CD8-positive, alpha-beta memory T cell (primary cell): ENCODE data around the gene MB. TPM values are rescaled to one million over a fixed set of nuclear protein-coding genes. Genes with fewer than 3 reads are reported as not detected.
A peak's percentile ranks its signal among the peaks of the same experiment; 100 is the strongest.

ENCODE experiments used
- CTCF ChIA-PET: fragments of 350-600 bp; sonication (Branson Sonifier 250); formaldehyde crosslinking; loops from one replicate; lab custom pipeline; 2021; ENCODE audit warnings: antibody characterized with exemption; lab: Charles Lee
- POLR2A ChIA-PET: fragments of 350-600 bp; sonication (Branson Sonifier 250); formaldehyde crosslinking; loops from one replicate; lab custom pipeline; 2021; ENCODE audit warnings: antibody characterized with exemption; lab: Charles Lee
- DNase-seq, 5 donors: peaks; one replicate each; pipeline versions ENCODE4 v3.0.0 to v3.0.0-alpha.2; 2020 to 2022; ENCODE audit warnings: mixed read lengths in 1 of 5
- H3K27ac ChIP-seq: one replicate; pipeline ENCODE4 v1.7.0; 2013; ENCODE audit warnings: low read depth, mild to moderate bottlenecking, low read length, moderate library complexity
- H3K27me3 ChIP-seq: 2 replicates; pipeline ENCODE4 v1.7.0; 2013; ENCODE audit warnings: low read length, mild to moderate bottlenecking; ENCODE audit not compliant: insufficient read depth, poor library complexity, severe bottlenecking
- H3K36me3 ChIP-seq: 2 replicates; pipeline ENCODE4 v1.7.0; 2013; ENCODE audit warnings: mild to moderate bottlenecking, low read length, moderate library complexity; ENCODE audit not compliant: insufficient read depth
- H3K4me1 ChIP-seq: 2 replicates; pipeline ENCODE4 v1.7.0; 2013; ENCODE audit warnings: mild to moderate bottlenecking, low read length, moderate library complexity; ENCODE audit not compliant: insufficient read depth
- H3K4me3 ChIP-seq: 2 replicates; pipeline ENCODE4 v1.7.0; 2013; ENCODE audit warnings: mild to moderate bottlenecking, low read length
- H3K9me3 ChIP-seq: 2 replicates; pipeline ENCODE4 v1.7.0; 2013; ENCODE audit warnings: mild to moderate bottlenecking, low read length
- H3K27ac Mint-ChIP-seq, 8 donors: one replicate each; pipeline ENCODE4 v1.8.0; 2020 to 2021; ENCODE audit warnings: mixed read lengths in 8 of 8, mild to moderate bottlenecking in 6 of 8, inconsistent platforms in 3 of 8, moderate library complexity in 3 of 8
- H3K27me3 Mint-ChIP-seq, 2 donors: one replicate each; pipeline ENCODE4 v1.8.0; 2020 to 2021; ENCODE audit warnings: mixed read lengths in 2 of 2, mild to moderate bottlenecking in 1 of 2, moderate library complexity in 1 of 2
- H3K36me3 Mint-ChIP-seq, 3 donors: one replicate each; pipeline ENCODE4 v1.8.0; 2020 to 2021; ENCODE audit warnings: mixed read lengths in 3 of 3, inconsistent platforms in 1 of 3, mild to moderate bottlenecking in 1 of 3
- H3K4me1 Mint-ChIP-seq, 3 donors: one replicate each; pipeline ENCODE4 v1.8.0; 2020 to 2021; ENCODE audit warnings: mixed read lengths in 3 of 3, inconsistent platforms in 1 of 3, mild to moderate bottlenecking in 1 of 3
- H3K4me3 Mint-ChIP-seq, 7 donors: one replicate each; pipeline ENCODE4 v1.8.0; 2020 to 2021; ENCODE audit warnings: mixed read lengths in 7 of 7, mild to moderate bottlenecking in 6 of 7, moderate library complexity in 4 of 7, inconsistent platforms in 2 of 7
- H3K9me3 Mint-ChIP-seq, 5 donors: one replicate each; pipeline ENCODE4 v1.8.0; 2020 to 2022; ENCODE audit warnings: mixed read lengths in 5 of 5, mild to moderate bottlenecking in 3 of 5, moderate library complexity in 2 of 5, inconsistent platforms in 1 of 5
- polyA plus RNA-seq: library from polyadenylated mRNA; unstranded; fragments of 300-500 nt; fragmentation: Illumina TruSeq; gene quantifications from one replicate; pipeline ENCODE4 v1.2.3, GENCODE V29; 2021
- total RNA-seq, 2 experiments: library from RNA; stranded (reverse); gene quantifications; one replicate each; pipeline ENCODE4 v1.2.3, GENCODE V29; 2021

Gene MB
- total and polyA plus RNA-seq, 3 experiments from 2014 or later = 2.5 to 2.7 TPM; not detected in 1

DNA sequence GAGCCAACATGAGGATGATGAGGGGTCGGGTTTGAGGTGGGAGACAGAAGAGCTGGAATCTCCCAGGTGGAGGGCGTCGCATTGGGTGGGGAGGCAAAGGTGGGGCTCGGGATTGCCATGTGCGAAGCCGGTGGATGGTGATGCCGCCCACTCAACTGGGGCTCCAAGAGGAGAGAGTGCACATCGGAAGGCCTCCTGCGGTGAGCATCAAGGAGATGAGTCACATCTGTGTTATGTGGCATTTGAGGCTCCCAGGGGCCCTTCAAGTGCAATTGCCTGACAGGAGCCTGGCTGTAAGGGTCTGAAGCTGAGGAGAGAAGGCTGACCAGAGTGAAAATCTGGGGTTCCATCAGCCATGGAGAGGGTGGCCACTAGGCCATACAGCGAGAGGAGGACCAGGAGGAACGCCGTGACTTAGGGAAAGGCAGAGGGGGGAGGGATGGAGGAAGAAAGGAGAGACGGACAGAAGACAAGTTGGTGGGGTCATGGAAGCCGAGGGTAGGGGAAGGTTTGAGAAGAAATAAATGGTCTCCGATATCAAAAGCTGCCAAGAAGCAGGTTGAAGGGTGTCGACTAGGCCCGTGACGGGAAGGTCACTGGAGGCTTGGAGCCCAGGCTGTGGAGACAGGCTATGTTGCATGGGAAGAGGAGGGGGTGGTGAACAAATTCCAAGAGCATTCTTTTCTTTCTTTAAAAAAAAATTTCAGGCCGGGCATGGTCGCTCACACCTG lies 55.2 kb downstream of the MB start:
- H3K4me3 Mint-ChIP-seq = no peak overlapping the region
- H3K4me3 ChIP-seq = no peak overlapping the region
- no peaks in the 10 kb centered on the region for H3K9me3 ChIP-seq
- CTCF ChIA-PET = no interaction called here
- POLR2A ChIA-PET = no interaction called here
- H3K36me3 ChIP-seq = no peaks in the 10 kb centered on the region
- peaks cover 18 to 58% of the 10 kb centered on the region in 2 donors for H3K27me3 Mint-ChIP-seq
- no peaks in the 10 kb centered on the region for H3K9me3 Mint-ChIP-seq
- H3K27ac Mint-ChIP-seq = no peak overlapping the region
- H3K4me1 ChIP-seq = no peaks in the 10 kb centered on the region
- no peak for DNase-seq
- peaks cover 4% of the 10 kb centered on the region for H3K27me3 ChIP-seq
- no peak overlapping the region for H3K27ac ChIP-seq
- no peaks in the 10 kb centered on the region for H3K4me1 Mint-ChIP-seq
- no peaks in the 10 kb centered on the region for H3K36me3 Mint-ChIP-seq

DNA sequence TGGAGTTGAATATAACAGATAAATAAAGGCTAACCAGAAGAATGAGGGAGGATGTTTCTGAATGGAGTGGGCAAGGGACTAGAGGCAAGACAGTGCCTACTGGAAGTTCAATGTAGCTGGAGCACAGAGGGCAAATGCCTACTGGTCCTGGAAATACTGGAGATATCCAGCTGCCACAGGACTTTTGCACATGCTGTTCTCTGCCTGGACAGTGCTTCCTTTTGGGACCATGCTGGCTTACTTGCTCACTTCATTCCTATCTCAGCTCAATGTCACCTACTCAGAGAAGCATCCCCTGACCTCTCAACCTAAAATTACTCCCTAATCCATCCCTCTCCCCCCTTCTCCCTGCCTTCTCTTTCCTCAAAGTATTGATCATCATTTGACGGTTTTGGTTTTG lies 56.3 kb downstream of the MB start:
- CTCF ChIA-PET = no interaction called here
- Histone ChIP-seq H3K4me3 (no peak overlapping the region), H3K27ac (no peak overlapping the region), H3K4me1 (no peaks in the 10 kb centered on the region), H3K9me3 (no peaks in the 10 kb centered on the region), H3K27me3 (peaks cover 4% of the 10 kb centered on the region), H3K36me3 (no peaks in the 10 kb centered on the region)
- no peaks in the 10 kb centered on the region for H3K36me3 Mint-ChIP-seq
- POLR2A ChIA-PET = no interaction called here
- no peaks in the 10 kb centered on the region for H3K4me1 Mint-ChIP-seq
- H3K27ac Mint-ChIP-seq = no peak overlapping the region
- peak overlapping the region in 1 of 7 donors; percentile 28 for H3K4me3 Mint-ChIP-seq
- H3K27me3 Mint-ChIP-seq = peaks cover 18 to 55% of the 10 kb centered on the region in 2 donors
- no peak for DNase-seq
- no peaks in the 10 kb centered on the region for H3K9me3 Mint-ChIP-seq

DNA sequence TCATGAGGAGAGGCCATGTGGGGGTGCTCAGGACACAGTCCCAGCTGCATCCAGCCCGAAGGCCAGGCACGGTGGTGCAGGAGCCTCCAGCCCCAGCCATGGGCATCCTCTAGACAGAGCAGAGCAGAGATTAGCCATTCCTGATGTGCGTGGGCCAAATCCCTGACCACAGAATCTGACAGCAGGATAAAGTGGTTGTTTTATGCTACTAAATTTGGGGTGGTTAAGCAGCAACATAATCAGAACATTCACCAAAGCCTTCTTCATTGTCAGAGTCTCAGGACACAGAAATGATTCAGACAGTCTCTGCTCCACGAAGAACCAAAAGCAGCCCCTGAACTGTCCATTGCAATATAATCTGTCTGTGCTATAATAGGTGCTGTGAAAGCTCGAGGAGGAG lies 56.8 kb downstream of the MB start:
- H3K9me3 Mint-ChIP-seq = no peaks in the 10 kb centered on the region
- H3K4me3 Mint-ChIP-seq = no peak overlapping the region
- H3K27me3 Mint-ChIP-seq = peaks cover 18 to 56% of the 10 kb centered on the region in 2 donors
- no peaks in the 10 kb centered on the region for H3K4me1 Mint-ChIP-seq
- no peak overlapping the region for H3K27ac Mint-ChIP-seq
- no peak for DNase-seq
- Histone ChIP-seq H3K27me3 (peaks cover 4% of the 10 kb centered on the region), H3K27ac (no peak overlapping the region), H3K4me1 (no peaks in the 10 kb centered on the region), H3K9me3 (no peaks in the 10 kb centered on the region), H3K4me3 (no peak overlapping the region), H3K36me3 (no peaks in the 10 kb centered on the region)
- ChIA-PET POLR2A (no interaction called here), CTCF (no interaction called here)
- no peaks in the 10 kb centered on the region for H3K36me3 Mint-ChIP-seq

GRCh38 chr22:35559354-35560005 lies 57.6 kb downstream of the MB start:
- CTCF ChIA-PET = no interaction called here
- Mint-ChIP-seq H3K27me3 (peaks cover 18 to 49% of the 10 kb centered on the region in 2 donors), H3K27ac (no peak overlapping the region), H3K9me3 (no peaks in the 10 kb centered on the region), H3K36me3 (no peaks in the 10 kb centered on the region), H3K4me3 (peak overlapping the region in 1 of 7 donors; percentile 27), H3K4me1 (no peaks in the 10 kb centered on the region)
- Histone ChIP-seq H3K4me3 (no peak overlapping the region), H3K27ac (no peak overlapping the region), H3K4me1 (no peaks in the 10 kb centered on the region), H3K9me3 (no peaks in the 10 kb centered on the region), H3K27me3 (peaks cover 4% of the 10 kb centered on the region), H3K36me3 (no peaks in the 10 kb centered on the region)
- POLR2A ChIA-PET = no interaction called here
- DNase-seq = no peak

DNA sequence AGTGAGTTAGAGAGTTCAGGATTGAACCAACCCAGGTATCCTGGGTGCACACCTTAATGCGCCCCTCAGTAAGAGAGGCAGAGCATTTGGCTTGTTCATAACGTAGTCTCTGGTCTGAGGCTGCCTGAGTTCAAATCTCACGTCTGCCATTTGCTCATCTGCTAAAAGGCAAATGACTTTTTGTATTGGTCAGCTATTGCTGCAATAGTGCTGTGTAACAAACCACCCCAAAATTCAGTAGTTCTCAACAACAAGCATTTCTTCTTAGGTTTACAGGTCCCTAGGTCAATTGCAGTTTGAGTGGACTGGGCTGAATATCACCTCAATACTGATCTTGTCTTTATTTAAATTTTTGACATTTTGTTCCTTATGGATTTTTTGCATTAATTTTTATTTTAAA lies 58.4 kb downstream of the MB start:
- Mint-ChIP-seq H3K27ac (no peak overlapping the region), H3K4me1 (peaks cover under 1 to 3% (median 2%) of the 10 kb centered on the region in 3 donors), H3K36me3 (no peaks in the 10 kb centered on the region), H3K9me3 (no peaks in the 10 kb centered on the region), H3K4me3 (no peak overlapping the region), H3K27me3 (peaks cover 18 to 45% of the 10 kb centered on the region in 2 donors)
- Histone ChIP-seq H3K36me3 (no peaks in the 10 kb centered on the region), H3K27me3 (peaks cover 4% of the 10 kb centered on the region), H3K27ac (no peak overlapping the region), H3K9me3 (no peaks in the 10 kb centered on the region), H3K4me3 (no peak overlapping the region), H3K4me1 (no peaks in the 10 kb centered on the region)
- CTCF ChIA-PET = interaction anchor here (1.3 kb wide), 1 partner anchor 24 kb away, joined by 3 read pairs; no protein-coding TSS in a partner anchor
- POLR2A ChIA-PET = no interaction called here
- no peak for DNase-seq

GRCh38 chr22:35558031-35558430 lies 59.1 kb downstream of the MB start:
- Histone ChIP-seq H3K27me3 (peaks cover 4% of the 10 kb centered on the region), H3K36me3 (no peaks in the 10 kb centered on the region), H3K4me1 (peaks cover 3% of the 10 kb centered on the region), H3K9me3 (no peaks in the 10 kb centered on the region), H3K4me3 (no peak overlapping the region), H3K27ac (no peak overlapping the region)
- Mint-ChIP-seq H3K27ac (no peak overlapping the region), H3K4me1 (peaks cover 5 to 10% (median 7%) of the 10 kb centered on the region in 3 donors), H3K4me3 (no peak overlapping the region), H3K27me3 (peaks cover 18 to 38% of the 10 kb centered on the region in 2 donors), H3K36me3 (no peaks in the 10 kb centered on the region), H3K9me3 (no peaks in the 10 kb centered on the region)
- DNase-seq = no peak
- ChIA-PET CTCF (interaction anchor here (1.3 kb wide), 1 partner anchor 25 kb away, joined by 3 read pairs; no protein-coding TSS in a partner anchor), POLR2A (no interaction called here)

Other genes starting within 250 kb of the MB start
- 1 to 10 TPM; 5.1 to 5.6 TPM for gene HMOX1, start 236.2 kb downstream of the MB start, total RNA-seq
- 0.25 TPM for gene HMOX1, start 236.2 kb downstream of the MB start, polyA plus RNA-seq
- gene MCM5, start 217.2 kb downstream of the MB start, total RNA-seq = 100 to 1,000 TPM; 287 to 300 TPM
- 28.4 TPM for gene MCM5, start 217.2 kb downstream of the MB start, polyA plus RNA-seq
- under 1 TPM; 0.09 to 0.24 TPM for gene RASD2, start 76.5 kb downstream of the MB start, total RNA-seq
- not detected for gene RASD2, start 76.5 kb downstream of the MB start, polyA plus RNA-seq
- 10 to 100 TPM; 27.1 to 27.5 TPM for gene APOL6, start 31.1 kb upstream of the MB start, total RNA-seq
- 26.1 TPM for gene APOL6, start 31.1 kb upstream of the MB start, polyA plus RNA-seq
- not detected for gene APOL5, start 100.5 kb upstream of the MB start, total RNA-seq
- not detected for gene APOL5, start 100.5 kb upstream of the MB start, polyA plus RNA-seq